GM21515 (cell line): Measurements from ENCODE around the gene CXCR6.

ENCODE experiments used
- ATAC-seq: cut with Tn5 transposase; IDR thresholded peaks from one replicate; pipeline ENCODE4 v1.9.1; 2021; ENCODE audit not compliant: unreplicated experiment

CXCR6 gene

GRCh38 chr3:45921158-45922038 lies 21.9 kb upstream of the CXCR6 start:
- no peak for ATAC-seq

- ATAC-seq: no peak
Measured at GRCh38 chr3:45922039-45922326, 21.3 kb upstream of the CXCR6 start.

- no peak for ATAC-seq
Measured at GRCh38 chr3:45922950-45923590, 20.2 kb upstream of the CXCR6 start.

GRCh38 chr3:45923755-45924154 lies 19.5 kb upstream of the CXCR6 start:
- ATAC-seq: no peak

DNA sequence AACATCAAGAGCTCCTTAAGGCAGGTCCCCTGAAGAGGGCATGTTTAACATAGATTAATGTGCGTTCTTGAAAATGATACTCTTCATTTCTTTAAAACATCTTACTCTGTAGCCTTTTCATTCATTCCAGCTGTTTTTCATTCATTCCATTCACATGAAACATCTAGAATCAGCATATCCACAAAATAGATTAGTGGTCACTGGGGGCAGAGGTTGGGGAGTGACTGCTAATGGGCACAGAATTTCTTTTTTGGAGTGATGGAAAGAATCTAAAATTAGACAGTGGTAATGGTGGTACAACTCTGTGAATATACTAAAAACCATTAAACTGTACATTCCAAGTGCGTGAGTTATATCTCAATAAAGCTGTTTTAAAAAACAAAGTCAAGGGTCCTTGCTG lies 15.4 kb upstream of the CXCR6 start:
- ATAC-seq: no peak

- ATAC-seq: peak; percentile 55
Measured at GRCh38 chr3:45929042-45929679, 14.1 kb upstream of the CXCR6 start.

DNA sequence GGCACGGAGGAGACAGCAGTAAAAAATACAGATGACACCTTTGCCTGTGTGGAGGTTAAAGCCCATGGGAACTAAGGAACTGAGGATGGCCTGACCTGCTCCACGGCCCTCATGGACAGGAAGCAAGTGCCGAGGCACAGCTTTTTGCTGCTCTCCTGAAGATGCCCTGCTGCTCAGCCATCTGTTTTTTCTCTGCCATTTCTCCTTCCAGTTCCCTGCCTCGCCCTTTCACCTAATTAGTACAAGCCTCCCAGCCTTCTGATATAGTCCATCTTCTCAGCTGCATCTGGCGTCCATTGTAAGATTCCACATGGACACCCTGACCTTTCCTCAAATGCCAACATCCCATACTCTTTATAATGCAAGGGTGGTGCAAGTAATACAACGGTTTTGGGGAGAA lies 11.8 kb upstream of the CXCR6 start:
- no peak for ATAC-seq

GRCh38 chr3:45932112-45932511 lies 11.2 kb upstream of the CXCR6 start:
- no peak for ATAC-seq

GRCh38 chr3:45933591-45933990 lies 9.7 kb upstream of the CXCR6 start:
- no peak for ATAC-seq

- ATAC-seq: no peak
Measured at GRCh38 chr3:45936261-45936660, 7.0 kb upstream of the CXCR6 start.

GRCh38 chr3:45937206-45938042 lies 5.8 kb upstream of the CXCR6 start:
- ATAC-seq: no peak

DNA sequence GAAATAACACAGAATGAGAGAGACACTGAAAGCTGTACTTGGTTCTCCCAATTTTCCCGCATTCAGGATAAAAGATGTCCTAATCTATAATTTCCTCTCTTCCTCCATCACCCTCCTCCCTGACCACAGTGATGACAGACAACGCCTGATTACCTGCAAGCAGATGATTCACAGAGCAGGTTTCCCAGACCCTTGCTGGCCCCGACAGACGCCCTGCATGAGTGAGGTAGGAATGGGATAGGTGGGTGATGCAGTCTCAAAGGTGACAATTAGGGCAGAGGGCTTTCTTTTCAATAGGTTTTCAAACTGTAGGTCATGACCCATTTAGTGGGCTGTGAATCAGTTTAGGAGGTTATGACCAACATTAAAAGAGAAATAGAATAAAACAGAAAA lies 5.2 kb upstream of the CXCR6 start:
- no peak for ATAC-seq

DNA sequence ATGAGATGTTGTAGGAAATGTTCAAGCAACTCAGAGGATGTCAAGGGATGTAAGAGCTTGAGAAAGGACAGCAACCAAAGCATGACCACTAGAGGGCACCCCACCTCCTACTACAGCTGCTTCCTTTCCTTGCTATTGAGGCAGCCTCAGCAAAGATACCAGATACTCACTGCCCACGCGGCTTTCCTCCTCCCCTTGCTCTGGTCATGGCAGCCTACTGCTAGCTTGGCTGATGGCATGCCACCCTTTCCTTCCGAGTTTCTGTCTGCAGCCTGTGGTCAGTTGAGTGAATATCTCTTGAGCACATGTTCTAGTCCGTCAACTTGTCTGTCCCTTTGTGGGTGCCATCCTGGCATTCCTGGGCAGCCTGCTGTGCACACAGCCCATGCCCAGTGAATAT lies 4.4 kb upstream of the CXCR6 start:
- no peak for ATAC-seq

DNA sequence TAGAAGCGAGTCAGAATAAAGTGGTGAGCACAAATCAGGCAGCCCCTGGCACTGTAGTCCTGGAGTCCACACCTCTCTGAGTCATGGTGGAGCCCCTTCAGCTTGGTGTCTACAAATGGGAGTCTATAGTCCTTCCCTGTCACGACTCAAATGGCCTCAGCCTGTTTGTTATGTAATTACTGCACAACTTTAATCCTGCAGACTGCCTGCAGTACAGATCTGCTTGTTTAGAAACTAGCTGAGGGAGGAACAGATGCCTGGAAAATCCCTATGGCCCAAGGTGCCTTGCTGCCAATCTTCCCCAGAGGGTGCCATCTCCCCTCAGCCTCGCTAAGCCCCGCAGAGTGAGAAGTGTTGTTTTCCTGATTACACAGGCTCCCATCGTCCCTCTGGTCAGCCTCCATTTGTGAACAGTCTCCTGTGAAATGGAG lies 3.9 kb upstream of the CXCR6 start:
- ATAC-seq: no peak

GRCh38 chr3:45940004-45940780 lies 3.1 kb upstream of the CXCR6 start:
- no peak for ATAC-seq

- ATAC-seq: no peak
Measured at GRCh38 chr3:45940781-45941365, 2.4 kb upstream of the CXCR6 start.

DNA sequence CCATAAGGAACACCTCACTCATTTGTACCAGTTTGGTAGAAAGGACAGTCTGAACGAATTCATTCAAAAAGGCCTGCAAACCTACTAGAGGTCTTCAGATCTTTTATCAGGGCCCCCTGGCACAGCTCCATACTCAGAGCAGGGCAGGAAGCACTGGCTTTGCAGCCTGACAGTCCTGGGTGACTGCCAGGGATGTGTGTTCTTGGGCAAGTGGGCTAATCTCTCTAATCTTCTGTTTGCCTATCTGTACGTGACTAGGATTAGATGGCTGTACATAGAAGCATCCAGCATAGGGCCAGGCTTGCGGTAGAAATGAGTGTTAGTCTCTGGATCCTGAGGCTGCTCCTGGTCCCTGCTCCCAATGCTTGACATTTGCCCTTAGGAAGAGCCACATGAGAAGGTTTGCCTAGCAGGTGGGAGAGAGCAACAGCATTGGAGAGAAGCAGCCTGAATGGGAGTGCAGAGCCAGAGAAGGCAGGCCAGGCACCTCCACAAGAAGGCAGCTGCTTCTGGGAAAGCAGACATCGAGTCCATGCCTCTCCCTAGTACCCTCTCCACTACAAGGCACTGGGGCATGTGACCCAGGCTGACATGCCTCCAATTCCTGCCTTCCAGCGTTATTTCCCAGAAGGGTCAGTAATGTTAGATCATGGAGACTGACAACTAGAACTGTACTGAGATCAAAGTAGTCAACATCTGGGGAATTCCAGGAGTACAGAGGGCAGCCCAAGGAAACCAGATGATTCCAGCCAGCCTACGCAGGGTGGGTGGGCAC lies 1.0 kb upstream of the CXCR6 start:
- ATAC-seq: no peak

DNA sequence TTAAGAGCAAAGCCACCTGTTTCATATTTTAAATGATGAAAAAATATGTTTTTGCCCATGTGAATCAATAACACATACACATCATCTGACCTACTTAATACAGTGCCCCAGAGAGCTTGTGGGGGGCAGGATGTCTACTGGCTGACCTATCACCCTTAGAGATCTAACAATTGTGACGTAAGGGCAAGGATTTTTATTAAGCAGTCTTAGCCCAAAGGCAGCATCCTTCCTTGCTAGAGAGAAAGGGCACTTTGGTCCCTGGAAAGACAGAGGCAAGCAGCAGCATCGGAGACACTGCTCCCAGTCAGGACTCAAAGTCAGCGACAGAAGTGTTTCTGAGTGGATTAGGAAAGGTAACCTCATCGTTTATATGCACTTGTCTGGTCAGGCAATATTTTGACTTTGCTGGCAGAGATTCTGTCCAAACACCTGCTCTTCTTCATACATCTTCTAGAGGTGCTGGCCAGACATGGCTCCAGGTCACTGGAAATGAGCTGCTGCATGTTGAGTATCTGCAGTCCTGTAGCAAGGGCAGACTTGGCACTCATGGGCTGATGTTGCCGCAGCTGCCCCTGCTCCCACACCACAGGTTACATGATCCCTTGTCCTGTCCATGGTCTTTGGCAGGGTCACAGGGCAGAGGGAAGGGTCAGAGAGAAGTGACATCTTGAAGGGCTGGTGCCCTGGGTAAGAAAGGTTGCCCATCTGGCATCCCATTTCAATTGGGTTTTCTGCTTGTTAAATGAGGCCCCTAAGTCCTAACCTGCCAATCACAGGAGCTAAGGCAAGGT lies 1.8 kb downstream of the CXCR6 start:
- no peak for ATAC-seq

GRCh38 chr3:45946307-45946706 lies 3.0 kb downstream of the CXCR6 start:
- ATAC-seq: no peak
